Cardiac muscle cell (in vitro differentiated cells and primary cell): Measurements from ENCODE around the gene DERA. TPM values are rescaled to one million over a fixed set of nuclear protein-coding genes. Genes with fewer than 3 reads are reported as not detected.
A peak's percentile ranks its signal among the peaks of the same experiment; 100 is the strongest.
"Not testable (repeated sequence)": the region's sequence is repeated elsewhere in the genome, so short reads cannot be mapped to it uniquely, and the experiment has no call there.

Experiments used
- DNase-seq, 2 donors: peaks; one replicate each; pipeline versions ENCODE4 v3.0.0 to v3.0.0-alpha.2; 2010 to 2017; ENCODE audit warnings: low read depth in 1 of 2, low spot score in 1 of 2
- H3K27ac ChIP-seq: fragments of 200-600 bp; sonication (generic); 2 replicates; pipeline ENCODE4 v1.5.1; 2016
- H3K27me3 ChIP-seq: fragments of 200-600 bp; sonication (generic); 2 replicates; pipeline ENCODE4 v1.6.0; 2016; ENCODE audit warnings: control low read depth
- H3K36me3 ChIP-seq: fragments of 200-600 bp; sonication (generic); 2 replicates; pipeline ENCODE4 v1.5.1; 2016; ENCODE audit warnings: control low read depth
- H3K4me1 ChIP-seq: fragments of 200-600 bp; sonication (generic); 2 replicates; pipeline ENCODE4 v1.8.1; 2017; ENCODE audit warnings: low read depth, mild to moderate bottlenecking, mixed run types
- H3K4me3 ChIP-seq: fragments of 200-600 bp; sonication (generic); 2 replicates; pipeline ENCODE4 v1.5.1; 2016; ENCODE audit warnings: mild to moderate bottlenecking
- H3K9me3 ChIP-seq: fragments of 200-600 bp; sonication (generic); 2 replicates; pipeline ENCODE4 v1.5.1; 2017; ENCODE audit warnings: low read depth, mild to moderate bottlenecking, control low read depth
- CTCF ChIP-seq: IDR thresholded peaks from 2 replicates; pipeline ENCODE4 v1.5.1; 2012; ENCODE audit warnings: low read depth, mild to moderate bottlenecking, low read length
- polyA plus RNA-seq: library from polyadenylated mRNA; unstranded; fragments of >200 nt; fragmentation: Nextera tagmentation; extraction: Ambion mirVana; gene quantifications from 2 replicates; pipeline ENCODE4 v1.2.1, GENCODE V29; 2016
- total RNA-seq: library from RNA; depleted of rRNA; stranded (reverse); fragments of >200 nt; gene quantifications from 2 replicates; pipeline ENCODE4 v1.2.3, GENCODE V29; 2016

The DERA gene
- total and polyA plus RNA-seq, 2 experiments from 2014 or later = 15.2 to 30.7 TPM

GRCh38 chr12:16002880-16003279 is 91.7 kb downstream of the DERA start:
- TF ChIP-seq CTCF = no peak
- Histone ChIP-seq H3K36me3 (no peaks in the 10 kb centered on the region), H3K9me3 (no peaks in the 10 kb centered on the region), H3K27me3 (no peaks in the 10 kb centered on the region), H3K4me3 (no peak overlapping the region), H3K4me1 (peaks cover 13% of the 10 kb centered on the region), H3K27ac (no peak overlapping the region)
- no peak for DNase-seq

DNA sequence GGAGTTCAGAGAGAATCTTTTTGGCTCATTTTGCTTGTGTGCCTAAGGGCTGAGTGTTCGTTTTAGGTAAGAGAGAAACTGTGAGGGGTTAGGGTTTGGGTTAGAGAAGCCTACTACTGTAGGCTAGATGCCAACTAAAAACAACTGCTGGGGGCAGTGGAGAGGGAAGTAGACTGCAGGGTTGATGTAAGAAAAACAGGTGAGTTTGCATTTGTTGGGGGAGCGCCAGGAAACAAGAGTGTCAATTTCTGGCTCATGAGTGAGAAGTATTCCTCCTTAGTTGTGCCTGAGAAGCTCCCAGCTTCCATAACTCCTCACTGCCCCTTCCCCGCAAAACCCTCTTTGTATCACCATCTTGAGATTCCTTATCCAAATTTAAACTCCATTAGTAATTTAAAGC is 92.3 kb downstream of the DERA start:
- Histone ChIP-seq H3K4me3 (no peak overlapping the region), H3K27ac (no peak overlapping the region), H3K27me3 (no peaks in the 10 kb centered on the region), H3K9me3 (no peaks in the 10 kb centered on the region), H3K36me3 (no peaks in the 10 kb centered on the region), H3K4me1 (peaks cover 13% of the 10 kb centered on the region)
- no peak for TF ChIP-seq CTCF
- no peak for DNase-seq

- Histone ChIP-seq H3K4me3 (no peak overlapping the region), H3K4me1 (peaks cover 13% of the 10 kb centered on the region), H3K9me3 (no peaks in the 10 kb centered on the region), H3K27ac (no peak overlapping the region), H3K36me3 (no peaks in the 10 kb centered on the region), H3K27me3 (no peaks in the 10 kb centered on the region)
- no peak for DNase-seq
- no peak for TF ChIP-seq CTCF
Measured at GRCh38 chr12:16006752-16007151, 95.6 kb downstream of the DERA start.

DNA sequence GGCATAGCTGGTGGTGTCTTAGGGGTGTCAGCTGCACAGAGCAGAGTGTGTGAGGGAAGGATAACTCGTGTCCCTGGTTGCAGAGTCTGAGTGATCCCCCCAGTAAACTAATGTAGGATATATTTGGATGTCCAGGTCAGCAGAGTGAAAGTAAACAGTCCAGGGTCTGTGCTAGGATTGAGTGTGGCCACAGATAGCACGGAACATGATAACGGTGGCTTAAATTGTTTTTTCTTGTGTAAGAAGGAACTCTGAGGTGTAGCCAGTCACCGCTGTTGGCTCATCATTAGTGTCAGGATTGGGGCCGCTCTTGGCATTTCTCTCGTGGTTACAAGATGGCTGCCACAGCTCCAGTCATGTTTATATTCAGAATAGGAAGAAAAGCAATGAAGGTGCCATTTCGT is 97.3 kb downstream of the DERA start:
- no peak overlapping the region for H3K27ac ChIP-seq
- H3K4me1 ChIP-seq = peaks cover 2% of the 10 kb centered on the region

DNA sequence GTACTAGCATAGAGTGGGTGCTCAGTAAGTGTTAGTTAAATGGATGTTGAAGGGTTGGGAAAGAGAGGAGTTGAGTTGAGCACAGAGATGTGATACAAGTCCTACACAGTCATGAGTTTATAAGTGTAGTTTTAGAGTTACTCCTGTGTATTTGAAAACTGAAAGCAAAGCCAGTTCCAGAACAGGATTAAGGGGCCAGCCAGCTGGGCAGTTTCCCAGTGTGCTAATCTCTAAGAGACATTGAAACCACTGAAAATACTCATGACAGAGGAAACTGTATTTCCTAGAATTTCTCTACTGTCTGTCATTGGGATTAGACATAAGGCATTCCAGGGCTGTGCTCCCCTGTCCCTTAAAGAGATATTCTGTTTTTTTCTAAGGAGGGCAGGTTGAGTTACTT is 101.0 kb downstream of the DERA start:
- Histone ChIP-seq H3K27ac (no peak overlapping the region), H3K9me3 (no peaks in the 10 kb centered on the region), H3K4me1 (no peaks in the 10 kb centered on the region), H3K27me3 (no peaks in the 10 kb centered on the region), H3K36me3 (no peaks in the 10 kb centered on the region), H3K4me3 (no peak overlapping the region)
- no peak for TF ChIP-seq CTCF
- DNase-seq = peak in 1 of 2 donors; percentile 85

More for the DNA sequence above, 97.3 kb downstream of the DERA start:
- Histone ChIP-seq H3K36me3 (no peaks in the 10 kb centered on the region), H3K9me3 (no peaks in the 10 kb centered on the region), H3K27me3 (no peaks in the 10 kb centered on the region), H3K4me3 (no peak overlapping the region)
- no peak for TF ChIP-seq CTCF
- DNase-seq = peak in 1 of 2 donors; percentile 4

- not testable (repeated sequence) for H3K4me1 ChIP-seq, DNase-seq, H3K27me3 ChIP-seq, H3K36me3 ChIP-seq, H3K27ac ChIP-seq, H3K4me3 ChIP-seq, H3K9me3 ChIP-seq
Measured at GRCh38 chr12:16013722-16014121, 102.6 kb downstream of the DERA start.

DNA sequence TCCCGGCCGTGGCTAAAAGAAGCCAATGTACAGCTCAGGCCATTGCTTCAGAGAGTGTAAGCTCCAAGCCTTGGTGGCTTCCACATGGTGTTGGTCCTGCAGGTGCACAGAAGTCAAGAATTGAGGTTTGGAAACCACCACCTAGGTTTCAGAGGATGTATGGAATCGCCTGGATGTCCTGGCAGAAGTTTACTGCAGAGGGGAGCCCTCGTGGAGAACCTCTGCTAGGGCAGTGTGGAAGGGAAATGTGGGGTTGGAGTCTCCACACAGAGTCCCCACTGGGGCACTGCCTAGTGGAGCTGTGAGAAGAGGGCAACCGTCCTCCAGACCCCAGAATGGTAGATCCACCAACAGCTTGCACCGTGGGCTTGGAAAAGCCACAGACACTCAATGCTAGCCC is 103.3 kb downstream of the DERA start:
- not testable (repeated sequence) for H3K36me3 ChIP-seq, H3K27me3 ChIP-seq, H3K4me1 ChIP-seq, H3K4me3 ChIP-seq, H3K27ac ChIP-seq, DNase-seq, H3K9me3 ChIP-seq
